K562 (cell line): ENCODE data around the gene BMP3. TPM values are rescaled to one million over a fixed set of nuclear protein-coding genes. Genes with fewer than 3 reads are reported as not detected.

Experiments used
- ATAC-seq: fragments of 200-7000 bp; cut with Tn5 transposase; 3 replicates; pipeline ENCODE4 v1.9.1; 2020; ENCODE audit warnings: moderate library complexity
- BruUV-seq: library from RNA; stranded (reverse); fragments of 400-500 nt; replicated peaks from 2 replicates; lab custom pipeline; 2021; lab: Mats Ljungman, UMichigan
- CTCF ChIA-PET: fragments of 300-600 bp; formaldehyde crosslinking; extraction: SDS; loops from one replicate; lab custom pipeline; 2021; ENCODE audit warnings: low intra/inter-chr PET ratio; lab: Yijun Ruan, JAX
- POLR2A ChIA-PET: fragments of 300-600, 350-650 bp; sonication (Branson Sonifier 250); formaldehyde crosslinking; extraction: SDS; loops from one replicate; lab custom pipeline; 2021; ENCODE audit warnings: antibody characterized with exemption, inconsistent platforms; lab: Yijun Ruan, JAX
- DNase-seq, 4 experiments: peaks; one replicate each; pipeline versions ENCODE4 v3.0.0 to v3.0.0-alpha.2; 2011 to 2018; ENCODE audit warnings: low spot score in 3 of 4, mixed read lengths in 3 of 4; ENCODE audit errors: extremely low read depth in 1 of 4
- FAIRE-seq: peaks from 2 replicates; lab custom pipeline; 2011; peaks lifted over from hg19 to GRCh38; lab: Jason Lieb, UNC
- H2AFZ ChIP-seq: 2 replicates; pipeline ENCODE4 v1.6.0; 2011; ENCODE audit warnings: low read depth, low read length, control low read depth, inconsistent platforms
- H3K27ac ChIP-seq: fragments of 200-600 bp; 3 replicates; pipeline ENCODE4 v1.8.0; 2011; ENCODE audit warnings: low read depth, mild to moderate bottlenecking, control low read depth, inconsistent platforms, low read length, moderate library complexity, mixed read lengths; ENCODE audit errors: extremely low read depth
- H3K27me3 ChIP-seq, 2 experiments: fragments of 300-600 bp in 1 of 2; 2 replicates in 1 of 2; 3 replicates in 1 of 2; pipeline versions ENCODE4 v1.6.0 to v1.8.0; 2011; ENCODE audit warnings: inconsistent platforms in 2 of 2, low read length in 2 of 2, mild to moderate bottlenecking in 1 of 2, mixed read lengths in 1 of 2, moderate library complexity in 1 of 2; ENCODE audit not compliant: control insufficient read depth in 2 of 2, insufficient read depth in 2 of 2
- H3K36me3 ChIP-seq: fragments of 300-600 bp; 3 replicates; pipeline ENCODE4 v1.8.0; 2011; ENCODE audit warnings: mild to moderate bottlenecking, low read length, inconsistent platforms; ENCODE audit not compliant: control insufficient read depth, insufficient read depth
- H3K4me1 ChIP-seq, 2 experiments: fragments of 200-600 bp in 1 of 2; replicated peaks in 1 of 2; 2 replicates in 1 of 2; 3 replicates in 1 of 2; pipeline versions ENCODE4 v1.5.1 to v1.8.0; 2011; ENCODE audit warnings: inconsistent platforms in 2 of 2, low read length in 2 of 2, mild to moderate bottlenecking in 1 of 2, mixed read lengths in 1 of 2, moderate library complexity in 1 of 2; ENCODE audit not compliant: control insufficient read depth in 2 of 2, insufficient read depth in 2 of 2
- H3K4me2 ChIP-seq: 2 replicates; pipeline ENCODE4 v1.6.1; 2011; ENCODE audit warnings: low read length, control low read depth, inconsistent platforms, mixed read lengths; ENCODE audit not compliant: insufficient read depth
- H3K4me3 ChIP-seq: fragments of 200-600 bp; sonication (generic), shearing (Covaris generic); 2 replicates; pipeline ENCODE4 v1.5.1; 2016; ENCODE audit warnings: control low read depth, inconsistent platforms
- H3K79me2 ChIP-seq: fragments of 200-600 bp; 3 replicates; pipeline ENCODE4 v1.8.0; 2011; ENCODE audit warnings: low read length, inconsistent platforms; ENCODE audit not compliant: control insufficient read depth, insufficient read depth
- H3K9ac ChIP-seq, 2 experiments: 2 replicates each; pipeline versions ENCODE4 v1.6.0 to v1.6.1; 2011; ENCODE audit warnings: low read depth in 2 of 2, low read length in 2 of 2, control low read depth in 1 of 2, inconsistent platforms in 1 of 2, mild to moderate bottlenecking in 1 of 2, mixed read lengths in 1 of 2; ENCODE audit not compliant: insufficient read depth in 1 of 2
- H3K9me1 ChIP-seq: one replicate; pipeline ENCODE4 v1.6.0; 2011; ENCODE audit warnings: inconsistent platforms, mild to moderate bottlenecking, low read length, moderate library complexity; ENCODE audit not compliant: control insufficient read depth, insufficient read depth
- H3K9me3 ChIP-seq: replicated peaks from 2 replicates; pipeline ENCODE4 v1.5.1; 2011; ENCODE audit warnings: low read depth, low read length, inconsistent platforms; ENCODE audit not compliant: control insufficient read depth, insufficient read depth
- H4K20me1 ChIP-seq: replicated peaks from 2 replicates; pipeline ENCODE4 v1.6.1; 2011; ENCODE audit warnings: low read length, inconsistent platforms, mixed read lengths; ENCODE audit not compliant: control insufficient read depth, insufficient read depth
- BRD4 ChIP-seq: fragments of 200-600 bp; sonication (generic); IDR thresholded peaks from 2 replicates; pipeline ENCODE4 v1.6.1; 2017; ENCODE audit warnings: inconsistent platforms
- SUPT5H ChIP-seq: fragments of 450-650 bp; IDR thresholded peaks from 2 replicates; pipeline ENCODE4 v1.6.1; 2016
- TARDBP ChIP-seq: fragments of 450-650 bp; IDR thresholded peaks from 2 replicates; pipeline ENCODE4 v1.6.1; 2016
- ZNF76 ChIP-seq: fragments of 250-450 bp; sonication (Bioruptor Pico); IDR thresholded peaks from 2 replicates; pipeline ENCODE4 v1.4.0; 2020; ENCODE audit warnings: mild to moderate bottlenecking, moderate library complexity, borderline replicate concordance
- WGBS: fragments of 100-300 bp; shearing (Covaris generic); methylation state at CpG from one replicate; pipeline ENCODE4 v1.1.6; 2016; ENCODE audit warnings: low coverage, mixed read lengths; ENCODE audit not compliant: insufficient coverage; ENCODE audit errors: missing lambda C conversion rate; 5-methylcytosine and 5-hydroxymethylcytosine counted together
- in situ Hi-C: fragments of 300-500 bp; cut with MboI; formaldehyde crosslinking; loops from 4 replicates; pipeline ENCODE4 v1.15.0; 2018; ENCODE audit warnings: inconsistent platforms, mixed read lengths
- intact Hi-C: fragments of 100-400 bp; cut with micrococcal nuclease; formaldehyde crosslinking; loops from 2 replicates; pipeline ENCODE4 v1.14.2; 2022
- polyA plus RNA-seq, 8 experiments: library from polyadenylated mRNA; depleted of rRNA in 4 of 8; stranded (reverse) in 5 of 8; unstranded in 3 of 8; fragments of >200 nt; fragmentation: Nextera tagmentation in 2 of 8; fragmentation: Illumina TruSeq in 1 of 8; extraction: Ambion mirVana in 2 of 8; extraction: Trizol in 1 of 8; gene quantifications; 2 replicates each; pipeline versions ENCODE4 v1.2.1 to v1.2.3, GENCODE V29; 2011 to 2014; ENCODE audit warnings: inconsistent platforms in 1 of 8, missing spikeins in 1 of 8
- total RNA-seq, 7 experiments: library from RNA; depleted of rRNA in 6 of 7; stranded (reverse); fragments of >200 nt in 6 of 7; fragmentation: Illumina TruSeq in 2 of 7; extraction: Trizol in 2 of 7; gene quantifications; 2 replicates each; pipeline versions ENCODE4 v1.2.1 to v1.2.3, GENCODE V29; 2011 to 2021; ENCODE audit warnings: low replicate concordance in 1 of 7
- TF ChIP-seq, protein P1 (sequence below), 3 experiments: fragments of 200-800 bp in 1 of 3; fragments of 250-450 bp in 1 of 3; fragments of 450-650 bp in 1 of 3; sonication (Bioruptor Pico) in 1 of 3; sonication (Bioruptor generic) in 1 of 3; formaldehyde crosslinking in 1 of 3; IDR thresholded peaks; 2 replicates each; pipeline versions ENCODE4 v1.6.1 to v1.8.0; 2016 to 2022; ENCODE audit warnings: mild to moderate bottlenecking in 2 of 3, missing genetic modification characterization in 2 of 3, missing compliant biosample characterization in 1 of 3, moderate library complexity in 1 of 3
- TF ChIP-seq, protein P2 (sequence below): IDR thresholded peaks from 2 replicates; pipeline ENCODE4 v1.6.1; 2011; ENCODE audit not compliant: insufficient read length; ENCODE audit errors: extremely low read depth
- TF ChIP-seq, protein P3 (sequence below): fragments of 250-450 bp; sonication (Bioruptor Pico); IDR thresholded peaks from 2 replicates; pipeline ENCODE4 v1.5.0; 2022; ENCODE audit warnings: mild to moderate bottlenecking

The BMP3 gene
- total and polyA plus RNA-seq, 9 of the 15 experiments (the other 6 are each of a cell fraction or from before 2014, with no cell fraction given) = 0.01 TPM; not detected in 8

DNA sequence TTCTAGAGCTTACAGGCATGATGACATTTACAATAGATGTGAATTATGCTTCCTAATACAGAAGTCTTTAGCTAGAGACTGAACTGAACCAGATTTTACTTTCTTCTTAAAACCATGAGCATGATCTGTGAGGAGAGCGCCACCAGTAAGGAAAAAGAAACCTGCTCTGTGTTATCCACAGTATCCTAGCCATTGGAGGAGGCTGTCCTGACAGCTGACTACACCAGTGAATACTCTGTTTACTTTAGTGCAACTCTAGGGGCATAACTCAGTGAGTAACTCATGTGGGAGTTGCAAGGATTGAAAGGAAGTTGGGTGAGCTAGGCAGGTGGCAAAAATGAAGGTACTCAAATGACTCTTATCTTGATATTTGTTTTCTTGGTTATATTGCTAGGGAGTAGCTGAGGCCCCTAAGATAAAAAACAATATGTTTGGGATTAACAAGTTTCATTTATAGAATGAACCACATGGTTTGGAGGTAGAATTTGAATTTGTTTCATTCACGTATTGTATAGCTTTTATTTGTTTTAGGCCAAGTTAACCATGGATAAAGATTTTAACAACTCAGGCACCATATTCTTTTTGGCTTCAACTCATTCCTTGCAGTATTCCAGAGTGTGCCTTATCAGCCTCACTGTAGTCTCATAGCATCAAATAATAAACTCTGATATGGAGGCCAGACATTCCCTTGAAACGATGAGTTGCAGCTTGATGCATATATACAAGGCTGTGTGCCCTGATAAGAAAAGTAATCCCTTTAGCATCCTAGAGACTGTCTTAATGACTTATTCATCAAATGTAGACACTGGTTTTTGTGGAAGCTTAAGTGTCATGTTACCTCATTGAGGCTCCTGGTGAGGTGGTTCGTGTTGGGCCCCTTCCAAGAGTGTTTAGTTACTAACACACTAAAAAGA lies 2.5 kb downstream of the BMP3 start:
- no peaks in the 10 kb centered on the region for H3K9me1 ChIP-seq
- H4K20me1 ChIP-seq = no peaks in the 10 kb centered on the region
- POLR2A ChIA-PET = no interaction called here
- FAIRE-seq (no peak), DNase-seq (no peak), ATAC-seq (no peak)
- H3K27ac ChIP-seq = no peak overlapping the region
- H3K36me3 ChIP-seq = no peaks in the 10 kb centered on the region
- H3K4me2 ChIP-seq = no peak overlapping the region
- 1% methylated on average over 4 of the region's 4 CpGs for WGBS
- intact Hi-C loops = no loop called here
- peaks cover 2 to 24% of the 10 kb centered on the region in 2 experiments; a peak in 3 of 5 replicates for H3K27me3 ChIP-seq
- CTCF ChIA-PET = no interaction called here
- no peak overlapping the region for H3K4me3 ChIP-seq
- H2AFZ ChIP-seq = no peak overlapping the region
- no peak overlapping the region for H3K9ac ChIP-seq
- no peaks in the 10 kb centered on the region for H3K79me2 ChIP-seq
- H3K9me3 ChIP-seq = no peaks in the 10 kb centered on the region
- in situ Hi-C loops = no loop called here
- TF ChIP-seq BRD4 = no peak
- TF ChIP-seq, protein P1, sequence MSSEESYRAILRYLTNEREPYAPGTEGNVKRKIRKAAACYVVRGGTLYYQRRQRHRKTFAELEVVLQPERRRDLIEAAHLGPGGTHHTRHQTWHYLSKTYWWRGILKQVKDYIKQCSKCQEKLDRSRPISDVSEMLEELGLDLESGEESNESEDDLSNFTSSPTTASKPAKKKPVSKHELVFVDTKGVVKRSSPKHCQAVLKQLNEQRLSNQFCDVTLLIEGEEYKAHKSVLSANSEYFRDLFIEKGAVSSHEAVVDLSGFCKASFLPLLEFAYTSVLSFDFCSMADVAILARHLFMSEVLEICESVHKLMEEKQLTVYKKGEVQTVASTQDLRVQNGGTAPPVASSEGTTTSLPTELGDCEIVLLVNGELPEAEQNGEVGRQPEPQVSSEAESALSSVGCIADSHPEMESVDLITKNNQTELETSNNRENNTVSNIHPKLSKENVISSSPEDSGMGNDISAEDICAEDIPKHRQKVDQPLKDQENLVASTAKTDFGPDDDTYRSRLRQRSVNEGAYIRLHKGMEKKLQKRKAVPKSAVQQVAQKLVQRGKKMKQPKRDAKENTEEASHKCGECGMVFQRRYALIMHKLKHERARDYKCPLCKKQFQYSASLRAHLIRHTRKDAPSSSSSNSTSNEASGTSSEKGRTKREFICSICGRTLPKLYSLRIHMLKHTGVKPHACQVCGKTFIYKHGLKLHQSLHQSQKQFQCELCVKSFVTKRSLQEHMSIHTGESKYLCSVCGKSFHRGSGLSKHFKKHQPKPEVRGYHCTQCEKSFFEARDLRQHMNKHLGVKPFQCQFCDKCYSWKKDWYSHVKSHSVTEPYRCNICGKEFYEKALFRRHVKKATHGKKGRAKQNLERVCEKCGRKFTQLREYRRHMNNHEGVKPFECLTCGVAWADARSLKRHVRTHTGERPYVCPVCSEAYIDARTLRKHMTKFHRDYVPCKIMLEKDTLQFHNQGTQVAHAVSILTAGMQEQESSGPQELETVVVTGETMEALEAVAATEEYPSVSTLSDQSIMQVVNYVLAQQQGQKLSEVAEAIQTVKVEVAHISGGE (CRISPR knock-in tag; IDR thresholded peaks at IDR 0.05) = no peak
- TF ChIP-seq, protein P2, sequence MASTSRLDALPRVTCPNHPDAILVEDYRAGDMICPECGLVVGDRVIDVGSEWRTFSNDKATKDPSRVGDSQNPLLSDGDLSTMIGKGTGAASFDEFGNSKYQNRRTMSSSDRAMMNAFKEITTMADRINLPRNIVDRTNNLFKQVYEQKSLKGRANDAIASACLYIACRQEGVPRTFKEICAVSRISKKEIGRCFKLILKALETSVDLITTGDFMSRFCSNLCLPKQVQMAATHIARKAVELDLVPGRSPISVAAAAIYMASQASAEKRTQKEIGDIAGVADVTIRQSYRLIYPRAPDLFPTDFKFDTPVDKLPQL = no peak
- TF ChIP-seq TARDBP = no peak
- no peak for TF ChIP-seq ZNF76 (CRISPR knock-in tag)
- TF ChIP-seq SUPT5H = no peak
- TF ChIP-seq, protein P3, sequence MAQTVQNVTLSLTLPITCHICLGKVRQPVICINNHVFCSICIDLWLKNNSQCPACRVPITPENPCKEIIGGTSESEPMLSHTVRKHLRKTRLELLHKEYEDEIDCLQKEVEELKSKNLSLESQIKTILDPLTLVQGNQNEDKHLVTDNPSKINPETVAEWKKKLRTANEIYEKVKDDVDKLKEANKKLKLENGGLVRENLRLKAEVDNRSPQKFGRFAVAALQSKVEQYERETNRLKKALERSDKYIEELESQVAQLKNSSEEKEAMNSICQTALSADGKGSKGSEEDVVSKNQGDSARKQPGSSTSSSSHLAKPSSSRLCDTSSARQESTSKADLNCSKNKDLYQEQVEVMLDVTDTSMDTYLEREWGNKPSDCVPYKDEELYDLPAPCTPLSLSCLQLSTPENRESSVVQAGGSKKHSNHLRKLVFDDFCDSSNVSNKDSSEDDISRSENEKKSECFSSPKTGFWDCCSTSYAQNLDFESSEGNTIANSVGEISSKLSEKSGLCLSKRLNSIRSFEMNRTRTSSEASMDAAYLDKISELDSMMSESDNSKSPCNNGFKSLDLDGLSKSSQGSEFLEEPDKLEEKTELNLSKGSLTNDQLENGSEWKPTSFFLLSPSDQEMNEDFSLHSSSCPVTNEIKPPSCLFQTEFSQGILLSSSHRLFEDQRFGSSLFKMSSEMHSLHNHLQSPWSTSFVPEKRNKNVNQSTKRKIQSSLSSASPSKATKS (CRISPR knock-in tag) = no peak
- BruUV-seq = no TSS peak
- peaks cover 0 to 11% of the 10 kb centered on the region in 2 experiments; a peak in 1 of 5 replicates for H3K4me1 ChIP-seq
